ENCODE results near the gene ARHGEF11. TPM values are rescaled to one million over a fixed set of nuclear protein-coding genes. Genes with fewer than 3 reads are reported as not detected.

Gene ARHGEF11
- total RNA-seq, 1 experiment from 2014 or later, result 41.1 TPM

- Histone ChIP-seq H3K4ac (ENCODE audit: low read depth, low read length) (no peak overlapping the region), H3K79me2 (ENCODE audit: insufficient read depth, low read length) (peaks cover 4% of the 10 kb centered on the region; the same call in 1 of the 2 replicates), H2BK5ac (ENCODE audit: insufficient read length, low read length) (no peak overlapping the region), H3K9ac (ENCODE audit: extremely low read depth, insufficient read length, low read length) (no peak overlapping the region), H3K56ac (ENCODE audit: insufficient read length, low read depth, low read length) (no peak overlapping the region), H2BK20ac (ENCODE audit: low read depth, low read length, poor library complexity, severe bottlenecking) (no peak overlapping the region), H3K23ac (ENCODE audit: insufficient read length, low read depth, low read length) (no peak overlapping the region), H2BK12ac (ENCODE audit: insufficient read length, low read depth, low read length) (no peak overlapping the region), H4K91ac (ENCODE audit: insufficient read length, low read depth, low read length) (no peak overlapping the region), H3K27me3 (ENCODE audit: insufficient read depth, low read length) (no peaks in the 10 kb centered on the region), H4K20me1 (ENCODE audit: control insufficient read depth, insufficient read depth, insufficient read length) (no peaks in the 10 kb centered on the region), H2AFZ (ENCODE audit: low read length) (no peak overlapping the region), H3T11ph (ENCODE audit: low read length) (no peak overlapping the region), H4K5ac (ENCODE audit: insufficient read length, low read depth, low read length) (no peak overlapping the region), H3K4me2 (ENCODE audit: insufficient read depth, insufficient read length, low read length) (no peak overlapping the region), H2BK120ac (ENCODE audit: low read depth, low read length, poor library complexity, severe bottlenecking) (no peak overlapping the region), H2BK15ac (ENCODE audit: low read depth, low read length) (no peak overlapping the region), H3K18ac (ENCODE audit: insufficient read length, low read depth, low read length) (no peak overlapping the region), H3K14ac (ENCODE audit: insufficient read depth, low read length) (no peak overlapping the region), H3K27ac (ENCODE audit: insufficient read length, low read depth, low read length) (no peak overlapping the region), H2AK5ac (ENCODE audit: insufficient read length, low read length) (no peak overlapping the region), H4K8ac (replicated peaks; ENCODE audit: insufficient read length, low read depth, low read length) (no peak overlapping the region), H3K9me3 (ENCODE audit: control insufficient read depth, low read depth, low read length) (no peaks in the 10 kb centered on the region), H3K23me2 (ENCODE audit: insufficient read length, low read depth, low read length, poor library complexity, severe bottlenecking) (no peaks in the 10 kb centered on the region), H3K4me1 (ENCODE audit: insufficient read depth, low read length) (peaks cover 15% of the 10 kb centered on the region), H3K79me1 (ENCODE audit: insufficient read depth, low read depth, low read length, poor library complexity, severe bottlenecking) (no peaks in the 10 kb centered on the region)
- no peaks in the 10 kb centered on the region for H3K27me3 Mint-ChIP-seq (ENCODE audit: low read depth)
- H3K36me3 Mint-ChIP-seq (ENCODE audit: insufficient read depth in 1 of 3, low read depth in 3 of 3), result no peaks in the 10 kb centered on the region
- no CpG with 5 or more reads among the region's 4 CpGs for WGBS (ENCODE audit: extremely low coverage, insufficient read length, low lambda C conversion rate)
- peaks cover 47 to 59% of the 10 kb centered on the region in 2 experiments for H3K4me1 Mint-ChIP-seq
- DNase-seq, result no peak
- H3K4me3 Mint-ChIP-seq, result no peak overlapping the region
- H3K9me3 Mint-ChIP-seq, result no peaks in the 10 kb centered on the region
- TF ChIP-seq CTCF (conservative IDR thresholded peaks at IDR 0.05), result no peak
- peak overlapping the region in 2 of 3 experiments; percentile 75 to 84; a peak in 3 of 7 replicates for H3K27ac Mint-ChIP-seq
Observed at GRCh38 chr1:157004327-157004726, 41.2 kb downstream of the ARHGEF11 start.

Measured in H9 (cell line).